ENCODE results near the gene RNF227. TPM values are rescaled to one million over a fixed set of nuclear protein-coding genes. Genes with fewer than 3 reads are reported as not detected.
A peak's percentile ranks its signal among the peaks of the same experiment; 100 is the strongest.

Gene RNF227
- total RNA-seq, 1 donor from 2014 or later: 4.0 TPM

GRCh38 chr17:7930841-7931631 lies 14.9 kb upstream of the RNF227 start:
- H3K27ac ChIP-seq: no peak overlapping the region
- peak overlapping the region; percentile 99 for H3K4me3 Mint-ChIP-seq
- peaks cover 11% of the 10 kb centered on the region for H3K36me3 Mint-ChIP-seq
- no peaks in the 10 kb centered on the region for H3K9me3 Mint-ChIP-seq
- H3K27ac Mint-ChIP-seq: no peak overlapping the region
- TF ChIP-seq CTCF (IDR thresholded peaks at IDR 0.05) (no peak), EZH2phosphoT487 (IDR thresholded peaks at IDR 0.05) (no peak), EZH2 (IDR thresholded peaks at IDR 0.05) (no peak)
- peaks cover 50% of the 10 kb centered on the region for H3K4me1 Mint-ChIP-seq
- peak overlapping the region; percentile 88 for H3K4me2 ChIP-seq
- H3K9me3 ChIP-seq (ENCODE audit: low read depth): no peaks in the 10 kb centered on the region
- H3K27me3 ChIP-seq: peaks cover 36% of the 10 kb centered on the region
- H3K36me3 ChIP-seq: no peaks in the 10 kb centered on the region
- peak overlapping the region; percentile 25 for H3K9ac ChIP-seq
- peak overlapping the region; percentile 73 for H3K4me3 ChIP-seq
- H3K4me1 ChIP-seq: peaks cover 9% of the 10 kb centered on the region
- H3K27me3 Mint-ChIP-seq (ENCODE audit: insufficient read depth, low read depth): peaks cover 8% of the 10 kb centered on the region
- no peak for DNase-seq (ENCODE audit: low spot score)
- no peaks in the 10 kb centered on the region for H3F3A ChIP-seq (ENCODE audit: low read depth)
- peaks cover 10% of the 10 kb centered on the region for H3K79me2 ChIP-seq (ENCODE audit: low read depth)
- H4K20me1 ChIP-seq (ENCODE audit: low read depth): peaks cover 21% of the 10 kb centered on the region
- H2AFZ ChIP-seq (replicated peaks): peak overlapping the region; percentile 46

GRCh38 chr17:7929158-7930023 lies 13.3 kb upstream of the RNF227 start, which contains the start of gene KCNAB3:
Gene KCNAB3 (minus strand): TSS chr17:7929856. CDS start chr17:7929435, 421 bp downstream.
- Mint-ChIP-seq H3K27ac (no peak within 1 kb of the TSS), H3K36me3 (peaks cover 5% of the 10 kb centered on the region), H3K9me3 (no peaks in the 10 kb centered on the region), H3K4me3 (peak within 1 kb of the TSS; percentile 99), H3K4me1 (peaks cover 41% of the 10 kb centered on the region), H3K27me3 (ENCODE audit: insufficient read depth, low read depth) (peaks cover 9% of the 10 kb centered on the region)
- H3K9me3 ChIP-seq (ENCODE audit: low read depth): no peaks in the 10 kb centered on the region
- H3K79me2 ChIP-seq (ENCODE audit: low read depth): peaks cover 10% of the 10 kb centered on the region
- peaks cover 20% of the 10 kb centered on the region for H4K20me1 ChIP-seq (ENCODE audit: low read depth)
- TF ChIP-seq EZH2phosphoT487 (IDR thresholded peaks at IDR 0.05) (peak; percentile 50), EZH2 (IDR thresholded peaks at IDR 0.05) (peak; percentile 50), CTCF (IDR thresholded peaks at IDR 0.05) (no peak)
- peak; percentile 95 for DNase-seq (ENCODE audit: low spot score)
- H3K4me1 ChIP-seq: peaks cover 9% of the 10 kb centered on the region
- H3K36me3 ChIP-seq: no peaks in the 10 kb centered on the region
- H3K9ac ChIP-seq: no peak within 1 kb of the TSS
- H2AFZ ChIP-seq (replicated peaks): peak within 1 kb of the TSS; percentile 82
- H3K27me3 ChIP-seq: peaks cover 40% of the 10 kb centered on the region
- peak within 1 kb of the TSS; percentile 57 for H3K4me3 ChIP-seq
- H3K4me2 ChIP-seq: peak within 1 kb of the TSS; percentile 88
- H3K27ac ChIP-seq: no peak within 1 kb of the TSS
- H3F3A ChIP-seq (ENCODE audit: low read depth): no peaks in the 10 kb centered on the region

- Histone ChIP-seq H3K4me3 (no peak overlapping the region), H3K27me3 (peaks cover 58% of the 10 kb centered on the region), H3K9ac (no peak overlapping the region), H3K79me2 (ENCODE audit: low read depth) (no peaks in the 10 kb centered on the region), H3K27ac (no peak overlapping the region), H2AFZ (replicated peaks) (no peak overlapping the region), H3K9me3 (ENCODE audit: low read depth) (no peaks in the 10 kb centered on the region), H3K4me2 (no peak overlapping the region), H3K4me1 (peaks cover under 1% of the 10 kb centered on the region), H3F3A (ENCODE audit: low read depth) (peaks cover 9% of the 10 kb centered on the region), H3K36me3 (no peaks in the 10 kb centered on the region), H4K20me1 (ENCODE audit: low read depth) (peaks cover 7% of the 10 kb centered on the region)
- H3K36me3 Mint-ChIP-seq: peaks cover 6% of the 10 kb centered on the region
- no peak overlapping the region for H3K27ac Mint-ChIP-seq
- peaks cover 14% of the 10 kb centered on the region for H3K27me3 Mint-ChIP-seq (ENCODE audit: insufficient read depth, low read depth)
- no peak for TF ChIP-seq EZH2 (IDR thresholded peaks at IDR 0.05)
- no peak for TF ChIP-seq CTCF (IDR thresholded peaks at IDR 0.05)
- TF ChIP-seq EZH2phosphoT487 (IDR thresholded peaks at IDR 0.05): no peak
- H3K9me3 Mint-ChIP-seq: no peaks in the 10 kb centered on the region
- H3K4me1 Mint-ChIP-seq: peaks cover 27% of the 10 kb centered on the region
- peak overlapping the region; percentile 85 for H3K4me3 Mint-ChIP-seq
- no peak for DNase-seq (ENCODE audit: low spot score)
Observed at GRCh38 chr17:7927596-7927995, 11.5 kb upstream of the RNF227 start.

Measured in neural progenitor cell (in vitro differentiated cells).